VCaP (cell line): ENCODE measurements around the gene THAP11.

Experiments
- H3K27ac ChIP-seq: fragments of 450-650 bp; 2 replicates; pipeline ENCODE4 v1.5.1; 2017
- TF ChIP-seq, protein P1 (sequence below): fragments of 450-650 bp; conservative IDR thresholded peaks from 2 replicates; pipeline ENCODE4 v1.5.1; 2017; ENCODE audit warnings: mild to moderate bottlenecking, moderate library complexity

The THAP11 gene

DNA sequence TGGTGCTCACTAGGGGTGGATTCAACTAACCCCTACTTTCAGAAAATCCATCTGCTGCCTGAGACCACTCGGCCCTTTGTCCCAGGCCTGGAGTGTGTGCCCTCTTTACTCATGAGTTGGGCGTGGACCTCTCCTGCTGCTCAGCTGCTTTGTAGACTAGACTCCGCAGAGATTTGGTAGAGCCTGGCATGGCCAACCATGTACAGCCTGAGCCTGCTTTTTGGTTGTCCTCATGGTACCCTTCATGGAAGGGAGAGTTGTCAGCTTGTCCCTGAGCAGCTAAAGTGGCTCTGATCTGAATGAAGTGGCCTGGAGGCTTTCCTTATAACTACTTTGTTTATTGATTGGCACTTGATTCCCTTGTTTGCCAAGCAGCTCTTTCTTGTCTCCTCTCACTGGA, 32.3 kb downstream of the THAP11 start:
- H3K27ac ChIP-seq = peak overlapping the region; percentile 75; the same call in 1 of the 2 replicates
- TF ChIP-seq, protein P1, sequence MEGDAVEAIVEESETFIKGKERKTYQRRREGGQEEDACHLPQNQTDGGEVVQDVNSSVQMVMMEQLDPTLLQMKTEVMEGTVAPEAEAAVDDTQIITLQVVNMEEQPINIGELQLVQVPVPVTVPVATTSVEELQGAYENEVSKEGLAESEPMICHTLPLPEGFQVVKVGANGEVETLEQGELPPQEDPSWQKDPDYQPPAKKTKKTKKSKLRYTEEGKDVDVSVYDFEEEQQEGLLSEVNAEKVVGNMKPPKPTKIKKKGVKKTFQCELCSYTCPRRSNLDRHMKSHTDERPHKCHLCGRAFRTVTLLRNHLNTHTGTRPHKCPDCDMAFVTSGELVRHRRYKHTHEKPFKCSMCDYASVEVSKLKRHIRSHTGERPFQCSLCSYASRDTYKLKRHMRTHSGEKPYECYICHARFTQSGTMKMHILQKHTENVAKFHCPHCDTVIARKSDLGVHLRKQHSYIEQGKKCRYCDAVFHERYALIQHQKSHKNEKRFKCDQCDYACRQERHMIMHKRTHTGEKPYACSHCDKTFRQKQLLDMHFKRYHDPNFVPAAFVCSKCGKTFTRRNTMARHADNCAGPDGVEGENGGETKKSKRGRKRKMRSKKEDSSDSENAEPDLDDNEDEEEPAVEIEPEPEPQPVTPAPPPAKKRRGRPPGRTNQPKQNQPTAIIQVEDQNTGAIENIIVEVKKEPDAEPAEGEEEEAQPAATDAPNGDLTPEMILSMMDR = no peak

DNA sequence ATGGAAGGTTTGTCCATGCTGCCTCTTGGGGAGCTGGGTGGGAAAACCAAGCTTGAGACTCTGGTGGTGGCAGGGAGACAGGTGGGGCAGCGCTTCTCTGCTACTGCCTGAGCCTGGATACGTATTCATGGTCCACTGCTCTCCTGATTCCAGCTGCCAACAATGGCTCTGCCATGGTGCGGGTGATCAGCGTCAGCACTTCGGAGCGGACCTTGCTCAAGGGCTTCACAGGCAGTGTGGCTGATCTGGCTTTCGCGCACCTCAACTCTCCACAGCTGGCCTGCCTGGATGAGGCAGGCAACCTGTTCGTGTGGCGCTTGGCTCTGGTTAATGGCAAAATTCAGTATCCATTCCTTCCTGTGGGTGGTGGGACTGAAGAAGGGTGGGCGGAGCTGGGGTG, 34.9 kb downstream of the THAP11 start:
- TF ChIP-seq, protein P1 = no peak
- no peak overlapping the region for H3K27ac ChIP-seq

DNA sequence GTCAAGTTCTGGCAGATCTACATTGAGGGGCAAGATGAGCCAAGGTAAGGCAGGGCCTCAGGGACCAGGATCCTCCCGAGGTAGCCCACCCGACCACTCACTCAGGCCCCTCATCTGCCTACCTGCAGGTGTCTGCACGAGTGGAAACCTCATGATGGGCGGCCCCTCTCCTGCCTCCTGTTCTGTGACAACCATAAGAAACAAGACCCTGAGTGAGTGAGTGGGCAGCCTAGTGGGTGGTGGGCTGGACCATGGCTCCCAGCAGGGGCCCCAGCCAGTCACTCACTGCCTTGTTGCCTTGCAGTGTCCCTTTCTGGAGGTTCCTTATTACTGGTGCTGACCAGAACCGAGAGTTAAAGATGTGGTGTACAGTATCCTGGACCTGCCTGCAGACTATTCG, 36.1 kb downstream of the THAP11 start:
- TF ChIP-seq, protein P1 = no peak
- H3K27ac ChIP-seq = no peak overlapping the region

DNA sequence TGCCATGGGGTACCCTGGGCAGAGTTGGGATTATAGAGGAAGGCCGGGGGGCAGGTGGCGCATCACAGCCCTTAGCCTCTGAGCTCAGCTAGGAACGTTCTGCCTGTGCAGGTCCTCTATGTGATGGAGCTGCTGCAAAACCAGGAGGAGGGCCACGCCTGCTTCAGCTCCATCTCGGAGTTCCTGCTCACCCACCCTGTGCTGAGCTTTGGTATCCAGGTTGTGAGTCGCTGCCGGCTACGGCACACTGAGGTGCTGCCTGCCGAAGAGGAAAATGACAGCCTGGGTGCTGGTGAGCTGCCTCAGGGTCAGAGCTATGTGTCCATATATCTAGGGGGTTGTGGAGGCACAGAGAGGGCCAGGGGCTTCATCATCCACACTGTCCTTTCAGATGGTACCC, 36.7 kb downstream of the THAP11 start:
- TF ChIP-seq, protein P1 = no peak
- H3K27ac ChIP-seq = no peak overlapping the region

DNA sequence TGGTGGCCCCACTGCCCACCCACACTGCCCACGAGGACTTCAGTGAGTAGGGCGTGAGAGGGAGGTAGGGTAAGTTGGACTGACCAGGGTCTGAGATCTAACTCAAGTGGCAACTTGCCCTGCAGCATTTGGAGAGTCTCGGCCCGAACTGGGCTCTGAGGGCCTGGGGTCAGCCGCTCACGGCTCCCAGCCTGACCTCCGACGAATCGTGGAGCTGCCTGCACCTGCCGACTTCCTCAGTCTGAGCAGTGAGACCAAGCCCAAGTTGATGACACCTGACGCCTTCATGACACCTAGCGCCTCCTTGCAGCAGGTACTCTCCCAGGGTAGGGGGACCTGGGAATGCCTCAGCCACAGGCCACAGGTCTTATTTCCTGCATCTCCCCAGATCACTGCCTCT, 37.3 kb downstream of the THAP11 start:
- TF ChIP-seq, protein P1 = no peak
- H3K27ac ChIP-seq = no peak overlapping the region

DNA sequence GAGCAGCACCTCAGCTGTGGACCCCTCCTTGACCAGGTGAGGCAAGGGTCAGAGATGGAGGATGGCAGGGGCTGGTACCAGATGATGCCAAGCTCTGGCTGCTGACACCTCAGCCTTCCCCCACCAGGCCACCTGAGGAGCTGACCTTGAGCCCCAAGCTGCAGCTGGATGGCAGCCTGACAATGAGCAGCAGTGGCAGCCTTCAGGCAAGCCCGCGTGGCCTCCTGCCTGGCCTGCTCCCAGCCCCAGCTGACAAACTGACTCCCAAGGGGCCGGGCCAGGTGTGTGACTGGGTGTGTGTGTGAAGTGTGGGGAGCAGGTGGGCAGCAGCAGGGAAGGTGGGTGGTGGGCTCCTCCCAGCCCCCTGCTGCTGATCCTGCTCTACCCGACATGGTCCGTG, 37.8 kb downstream of the THAP11 start:
- no peak overlapping the region for H3K27ac ChIP-seq
- TF ChIP-seq, protein P1 = no peak

DNA sequence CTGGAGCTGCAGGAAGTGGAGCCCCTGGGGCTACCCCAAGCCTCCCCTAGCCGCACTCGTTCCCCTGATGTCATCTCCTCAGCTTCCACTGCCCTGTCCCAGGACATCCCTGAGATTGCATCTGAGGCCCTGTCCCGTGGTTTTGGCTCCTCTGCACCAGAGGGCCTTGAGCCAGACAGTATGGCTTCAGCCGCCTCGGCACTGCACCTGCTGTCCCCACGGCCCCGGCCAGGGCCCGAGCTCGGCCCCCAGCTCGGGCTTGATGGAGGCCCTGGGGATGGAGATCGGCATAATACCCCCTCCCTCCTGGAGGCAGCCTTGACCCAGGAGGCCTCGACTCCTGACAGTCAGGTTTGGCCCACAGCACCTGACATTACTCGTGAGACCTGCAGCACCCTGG, 38.5 kb downstream of the THAP11 start:
- H3K27ac ChIP-seq = no peak overlapping the region
- TF ChIP-seq, protein P1 = no peak
